COLO668 (cell line): Measurements from ENCODE around the gene UBAP1.
"Not testable (repeated sequence)": the region's sequence is repeated elsewhere in the genome, so short reads cannot be mapped to it uniquely, and the experiment has no call there.

Experiments used
- DNase-seq: peaks from one replicate; lab custom pipeline; 2025; ENCODE audit not compliant: unreplicated experiment; lab: John Stamatoyannopoulos, UW

UBAP1 gene

DNA sequence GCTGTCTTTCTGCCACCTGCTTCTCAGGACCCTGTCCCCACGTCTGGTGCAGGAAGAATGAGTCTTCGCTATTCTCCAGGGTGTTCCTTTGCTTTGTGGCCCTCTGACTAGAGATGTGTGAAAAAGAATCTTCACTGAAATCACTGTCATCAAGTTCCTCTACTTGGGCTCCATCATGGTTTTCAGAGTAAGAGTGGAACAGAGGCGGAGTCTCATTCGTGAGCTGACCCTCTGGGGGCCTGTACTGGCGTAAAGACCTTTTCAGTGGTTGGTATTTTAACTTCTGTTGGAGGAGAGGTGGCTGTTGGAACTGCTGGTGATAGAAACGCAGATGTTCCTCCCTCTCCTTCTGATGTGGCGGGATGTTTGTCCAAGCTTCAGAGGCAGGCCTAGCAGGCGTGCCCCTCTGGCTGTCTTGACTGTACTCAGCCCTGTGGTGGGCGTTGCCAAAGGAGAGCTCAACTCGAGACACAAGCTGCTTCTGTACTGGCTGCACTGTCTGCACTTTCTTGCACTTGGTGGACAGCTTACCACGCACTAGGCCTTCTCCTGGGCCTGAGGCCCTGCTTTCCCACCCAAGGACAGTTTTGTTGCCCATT, 78.2 kb downstream of the UBAP1 start:
- no peak for DNase-seq

DNA sequence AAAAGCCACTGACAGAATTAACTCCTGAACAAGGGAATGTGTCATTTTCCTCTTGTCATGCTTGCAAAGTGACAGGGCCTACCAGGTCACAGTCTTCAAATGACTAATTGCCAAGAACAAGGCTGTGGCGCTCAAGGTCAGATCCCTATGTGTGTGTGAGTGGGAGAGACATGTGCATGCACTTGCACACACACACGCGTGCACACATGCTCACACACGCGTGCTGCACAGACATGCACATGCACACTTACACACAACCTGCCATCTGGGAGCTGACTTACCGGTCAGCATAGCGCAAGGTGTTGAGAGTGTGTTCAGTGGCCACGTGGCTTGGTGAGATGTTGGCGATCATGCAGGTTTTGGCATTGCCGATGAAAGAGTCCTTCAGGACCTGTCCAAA, 80.5 kb downstream of the UBAP1 start:
- DNase-seq, result no peak

DNA sequence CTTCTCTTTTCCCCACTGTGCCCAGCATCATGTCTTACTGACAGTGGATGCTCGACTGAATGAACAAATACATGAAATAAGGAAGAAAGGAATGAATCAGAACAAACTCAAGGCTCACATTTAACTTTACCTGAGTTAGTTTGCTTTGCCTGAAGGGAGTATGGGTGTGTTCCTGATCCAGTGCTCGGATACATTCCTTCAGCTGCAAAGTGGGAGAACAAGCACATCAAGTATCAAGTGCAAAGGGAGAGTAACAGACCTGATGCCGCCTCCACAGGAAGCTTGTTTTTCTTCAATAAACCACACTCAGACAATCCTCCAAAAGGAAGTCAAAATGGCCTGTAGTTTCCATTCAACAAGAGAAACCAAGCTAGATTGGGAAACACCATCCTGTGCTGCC, 84.1 kb downstream of the UBAP1 start:
- no peak for DNase-seq

DNA sequence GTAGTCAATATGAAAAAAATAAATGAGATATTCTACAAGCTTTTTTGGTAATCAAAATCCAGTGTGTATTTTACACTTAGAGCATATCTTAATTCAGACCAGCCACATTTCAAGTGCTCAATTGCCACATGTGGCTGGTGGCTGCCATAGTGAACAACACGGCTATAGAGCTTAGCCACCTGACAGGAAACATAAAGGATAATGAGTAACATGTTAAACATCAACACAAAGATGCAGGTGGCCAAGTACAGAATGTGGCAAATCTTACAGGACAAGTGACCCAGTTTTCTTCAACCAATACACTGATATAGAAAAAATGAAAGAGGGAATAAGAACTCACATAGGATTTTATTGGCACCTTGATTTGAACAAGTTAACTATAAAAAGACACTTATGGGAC, 88.8 kb downstream of the UBAP1 start:
- peak; percentile 36 for DNase-seq

DNA sequence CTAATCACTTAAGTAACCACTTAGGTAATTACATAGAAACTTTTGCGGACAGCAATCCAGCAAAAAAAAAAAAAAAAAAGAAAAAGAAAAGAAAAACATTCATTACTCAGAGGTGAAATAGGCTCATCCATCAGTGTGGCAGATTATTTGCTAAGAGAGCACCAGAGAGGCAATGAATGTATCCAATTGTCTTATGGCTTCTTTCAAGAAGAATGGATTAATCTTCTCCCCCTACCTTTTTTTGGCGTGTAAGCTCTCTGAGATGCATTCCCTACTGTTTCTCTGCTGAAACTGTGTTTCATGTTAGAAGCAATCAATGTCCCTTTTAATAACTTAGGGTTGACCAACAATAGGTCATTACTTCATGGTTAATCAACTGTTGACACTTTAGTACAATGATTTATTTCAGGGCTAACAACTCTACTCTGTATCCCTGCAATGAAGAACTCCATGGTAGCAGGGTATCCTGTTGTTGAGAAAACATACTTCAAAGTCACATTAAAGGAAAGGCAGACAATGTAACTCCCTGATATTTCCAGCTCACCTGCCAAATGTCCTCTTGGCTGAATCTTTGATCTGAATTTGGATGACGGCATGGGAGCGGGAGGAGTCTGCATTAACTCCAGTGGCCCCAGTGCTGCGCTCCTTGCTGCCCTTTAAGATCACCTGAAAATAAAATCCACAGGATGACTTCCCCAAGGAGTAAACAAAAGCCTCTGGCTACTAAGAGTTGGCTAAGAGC, 92.6 kb downstream of the UBAP1 start:
- no peak for DNase-seq

DNA sequence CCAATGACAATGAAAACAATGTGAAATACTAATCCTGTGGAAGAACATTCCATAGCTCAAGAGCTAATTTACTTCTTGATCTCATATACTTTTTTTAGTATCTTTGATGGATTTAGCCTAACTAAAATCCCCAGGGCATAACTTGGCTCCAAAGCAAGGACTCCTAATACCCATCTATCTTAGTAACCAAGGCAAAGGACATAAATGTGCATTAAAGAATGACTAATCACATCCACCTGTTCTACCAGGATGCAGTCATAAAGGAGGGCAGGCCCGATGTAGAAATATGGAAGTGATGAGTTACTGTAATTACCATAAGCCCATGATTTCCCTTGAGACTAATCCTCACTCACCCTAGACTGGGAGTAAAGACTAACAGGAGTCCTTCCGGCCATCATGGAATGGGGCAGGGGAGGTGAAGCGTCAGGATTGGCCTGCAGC, 93.3 kb downstream of the UBAP1 start:
- DNase-seq, result no peak

DNA sequence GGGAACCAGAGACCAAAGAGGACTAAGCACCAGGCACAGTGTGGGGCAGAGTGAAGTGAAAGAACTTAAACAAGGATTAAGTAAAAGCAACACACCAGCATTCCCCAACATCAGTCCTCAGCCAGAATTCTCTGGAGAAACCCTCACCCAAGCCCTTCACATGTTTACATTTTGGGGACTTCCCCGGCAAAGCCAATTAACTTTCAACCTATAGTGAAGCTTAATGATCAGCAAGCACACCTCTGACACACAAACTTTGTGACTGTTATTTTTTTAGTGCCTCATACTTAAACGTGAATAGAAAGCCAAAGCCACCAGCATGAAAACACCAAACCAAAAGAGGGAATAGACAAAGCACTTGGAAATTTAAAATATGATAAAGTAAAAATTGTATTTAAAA, 94.7 kb downstream of the UBAP1 start:
- DNase-seq, result not testable (repeated sequence)

DNA sequence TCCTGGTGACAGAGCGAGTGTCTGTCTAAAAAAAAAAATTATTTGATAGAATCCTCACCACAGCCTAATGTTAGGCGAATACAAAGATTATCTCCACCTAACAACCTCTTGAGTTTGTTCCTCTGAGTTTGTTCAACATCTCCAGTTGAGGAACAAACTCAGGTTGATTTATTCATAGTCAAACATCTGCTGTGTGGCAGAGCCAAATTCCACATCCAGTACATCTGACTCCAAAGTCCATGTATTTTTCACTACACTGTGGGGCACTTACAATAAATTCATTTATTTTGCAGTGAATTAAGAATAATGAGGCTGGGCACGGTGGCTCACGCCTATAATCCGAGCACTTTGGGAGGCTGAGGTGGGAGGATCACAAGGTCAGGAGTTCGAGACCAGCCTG, 97.0 kb downstream of the UBAP1 start:
- no peak for DNase-seq

DNA sequence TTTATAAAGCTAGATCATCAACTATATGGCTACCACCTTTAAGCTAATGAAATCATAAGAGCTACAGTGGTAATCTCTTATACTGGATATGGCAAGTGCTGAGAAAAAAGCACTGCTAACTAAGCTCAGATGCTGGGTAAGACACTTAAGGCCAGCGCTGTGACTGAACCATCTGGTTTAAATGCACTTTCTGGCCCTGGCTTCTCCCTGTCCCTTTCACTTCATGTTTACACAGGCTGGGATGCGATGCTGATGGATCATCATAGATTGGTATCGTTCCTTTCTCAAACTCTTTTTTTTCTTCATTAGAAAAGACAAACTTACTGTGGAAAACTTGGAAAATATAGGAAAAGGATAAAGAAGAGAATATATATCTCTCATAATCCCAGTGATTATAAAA, 97.9 kb downstream of the UBAP1 start:
- no peak for DNase-seq

DNA sequence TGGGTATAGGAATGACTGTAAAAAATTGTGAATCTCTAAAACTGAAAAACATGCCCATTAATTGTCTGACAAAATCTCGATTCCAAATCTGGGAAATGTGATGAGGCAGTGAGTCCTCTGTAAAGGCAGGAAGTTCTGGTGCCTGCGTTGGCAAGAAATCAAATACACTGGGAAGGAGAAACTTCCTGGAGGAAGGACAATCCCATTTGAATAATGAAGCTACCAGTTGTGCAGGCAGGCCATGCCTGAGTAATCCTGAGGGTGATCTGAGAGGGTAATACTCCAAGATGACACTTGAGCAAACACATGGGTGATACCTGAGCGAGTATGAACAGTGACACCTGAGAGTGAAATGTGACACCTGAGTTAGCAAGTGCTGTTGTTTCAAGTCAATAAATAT, 100.6 kb downstream of the UBAP1 start:
- peak; percentile 77 for DNase-seq

DNA sequence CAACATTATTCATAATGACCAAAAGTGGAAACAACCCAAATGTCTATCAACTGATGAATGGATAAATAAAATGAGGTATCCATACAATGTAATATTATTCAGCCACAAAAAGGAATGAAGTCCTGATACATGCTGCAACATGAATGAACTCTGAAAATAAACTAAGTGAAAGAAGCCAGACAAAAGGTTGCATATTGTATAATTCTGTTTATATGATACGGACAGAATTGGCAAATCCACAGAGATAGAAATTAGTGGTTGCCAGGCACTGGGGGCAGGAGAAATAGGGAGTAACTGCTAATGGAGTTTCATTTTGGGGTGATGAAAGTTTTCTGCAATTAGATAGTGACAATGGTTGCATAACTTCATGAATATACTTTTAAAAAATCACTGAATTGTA, 103.3 kb downstream of the UBAP1 start:
- DNase-seq, result no peak

DNA sequence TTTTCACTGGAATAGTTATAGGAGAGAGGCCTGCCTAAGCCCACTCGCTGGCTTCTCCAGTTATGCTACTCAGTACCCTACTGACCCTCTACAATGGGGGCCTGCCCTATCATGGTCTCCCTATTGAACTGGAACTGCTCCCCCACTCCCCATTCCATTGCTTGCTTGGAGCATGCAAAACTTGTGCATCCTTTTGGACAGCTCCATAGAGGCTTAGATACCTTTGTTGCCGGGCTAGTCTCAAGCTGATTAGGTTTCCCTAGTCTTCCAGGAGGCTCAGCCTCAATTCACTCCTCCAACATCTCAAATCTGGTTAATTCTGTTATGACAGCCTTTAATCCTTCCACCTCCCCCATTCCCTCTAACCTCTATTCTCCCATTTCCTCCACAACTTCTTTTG, 110.3 kb downstream of the UBAP1 start:
- DNase-seq, result no peak

DNA sequence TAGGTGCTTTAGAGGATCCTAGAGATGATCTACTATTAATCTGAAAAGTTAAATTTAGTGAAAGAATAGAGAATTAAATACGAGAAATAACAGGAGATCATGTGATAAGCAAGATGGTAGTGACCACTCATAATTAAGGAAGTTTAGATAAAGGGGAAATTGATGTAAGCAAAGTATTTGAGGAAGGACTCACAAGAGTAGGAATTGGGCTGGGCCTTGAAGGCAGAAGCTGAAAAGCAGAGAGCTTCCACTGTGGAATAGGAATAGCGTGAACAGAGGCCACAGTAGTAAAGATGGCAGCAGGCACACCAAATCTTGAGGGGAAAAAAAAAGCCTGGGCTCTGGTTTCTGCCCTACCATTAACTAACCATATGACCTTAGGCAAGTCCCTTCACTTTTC, 112.2 kb downstream of the UBAP1 start:
- DNase-seq, result no peak

DNA sequence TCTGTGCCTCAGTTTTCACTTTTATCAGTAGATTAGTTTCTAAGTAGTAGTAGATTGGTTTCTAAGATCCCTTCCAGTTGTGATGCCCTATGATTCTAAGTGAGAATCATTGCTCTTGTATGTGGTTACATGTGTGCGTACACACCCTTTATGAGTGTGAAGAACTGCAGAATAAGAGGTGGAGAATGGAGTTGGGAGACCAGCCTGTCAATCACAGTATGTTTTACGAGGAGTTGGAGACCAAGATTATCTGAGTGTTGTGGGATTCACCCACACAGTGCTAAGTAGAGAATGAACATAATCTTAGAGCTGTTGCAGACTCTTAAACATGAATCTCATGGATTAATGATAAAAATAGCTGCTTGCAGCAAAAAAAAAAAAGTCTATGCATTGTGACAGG, 112.6 kb downstream of the UBAP1 start:
- DNase-seq, result no peak

DNA sequence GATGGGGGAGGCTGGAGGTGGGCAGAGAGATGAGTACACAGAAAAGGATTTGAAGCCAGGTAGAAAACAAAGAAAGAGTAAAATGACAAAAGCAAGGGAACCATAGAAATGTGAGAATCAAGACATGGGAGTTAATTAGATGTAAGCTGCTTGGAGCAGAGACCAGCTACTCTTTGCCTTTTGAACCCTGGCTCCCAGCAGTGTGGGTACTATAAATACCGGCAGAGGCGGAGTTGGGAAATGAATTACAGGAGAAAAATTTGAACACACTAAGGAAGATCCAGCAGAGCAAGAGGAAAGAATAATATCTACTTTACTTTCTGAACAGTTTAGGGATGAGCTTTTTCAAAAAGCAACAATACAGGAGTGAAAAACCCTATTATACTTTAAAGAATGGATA, 113.7 kb downstream of the UBAP1 start:
- no peak for DNase-seq

DNA sequence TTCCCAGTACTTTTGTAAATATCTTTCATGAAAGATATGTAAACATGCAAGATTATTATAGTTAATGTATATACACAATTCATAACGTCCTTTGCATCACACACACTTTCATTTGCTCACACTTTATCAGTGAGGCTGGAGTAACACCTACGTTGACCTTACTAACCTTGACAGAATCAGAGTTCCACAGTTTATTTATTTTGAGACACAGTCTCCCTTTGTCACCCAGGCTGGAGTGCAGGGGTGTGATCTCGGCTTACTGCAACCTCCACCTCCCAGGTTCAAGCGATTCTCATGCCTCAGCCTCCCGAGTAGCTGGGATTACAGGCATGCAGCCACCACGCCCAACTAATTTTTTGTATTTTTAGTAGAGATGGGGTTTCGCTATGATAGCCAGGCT, 122.2 kb downstream of the UBAP1 start:
- not testable (repeated sequence) for DNase-seq
